Measurements from ENCODE around the gene TRAPPC14. TPM values are rescaled to one million over a fixed set of nuclear protein-coding genes. Genes with fewer than 3 reads are reported as not detected.

TRAPPC14 gene
- total and polyA plus RNA-seq, 9 of the 15 experiments (the other 6 are each of a cell fraction or from before 2014, with no cell fraction given), result 0.42 to 45.9 (median 18.2) TPM

GRCh38 chr7:100152404-100152803 lies 6.1 kb downstream of the TRAPPC14 start (continued):
- TF ChIP-seq ZBTB40 (IDR thresholded peaks at IDR 0.05) (peak; percentile 63; the same call in 1 of the 2 replicates), ZBTB40 (CRISPR knock-in tag; IDR thresholded peaks at IDR 0.05) (no peak), NRF1 (conservative IDR thresholded peaks at IDR 0.05 in 1 of 2, IDR thresholded peaks at IDR 0.05 in 1 of 2) (0 out of 4 replicates have a peak, but pooled peaks of 1 of the 2 experiments have one; percentile 17), ZNF217 (CRISPR knock-in tag; IDR thresholded peaks at IDR 0.05) (no peak), ELF2 (CRISPR knock-in tag; IDR thresholded peaks at IDR 0.05) (0 out of 2 replicates have a peak, but pooled peaks have one; percentile 5), MCM7 (IDR thresholded peaks at IDR 0.05) (no peak), ZNF316 (IDR thresholded peaks at IDR 0.05) (peak; percentile 93), NR2C1 (IDR thresholded peaks at IDR 0.05) (peak; percentile 65), NR2C1 (tag; IDR thresholded peaks at IDR 0.05) (no peak), TARDBP (IDR thresholded peaks at IDR 0.05) (no peak), ELF4 (CRISPR knock-in tag; IDR thresholded peaks at IDR 0.05) (peak; percentile 54; the same call in 1 of the 2 replicates), MTA1 (IDR thresholded peaks at IDR 0.05; ENCODE audit: borderline replicate concordance) (peak; percentile 68; the same call in 1 of the 2 replicates), JUND (IDR thresholded peaks at IDR 0.05; ENCODE audit: borderline replicate concordance, low read depth, low read length) (0 out of 2 replicates have a peak, but pooled peaks have one; percentile 24), JUND (tag; IDR thresholded peaks at IDR 0.05; ENCODE audit: borderline replicate concordance, low read depth, low read length) (peak; percentile 35; the same call in 1 of the 3 replicates), SMARCA5 (IDR thresholded peaks at IDR 0.05) (peak; percentile 39; the same call in 1 of the 2 replicates), RB1 (IDR thresholded peaks at IDR 0.05; ENCODE audit: low read depth) (no peak), DIDO1 (tag; IDR thresholded peaks at IDR 0.05; ENCODE audit: low read depth) (no peak), CAMTA2 (CRISPR knock-in tag; conservative IDR thresholded peaks at IDR 0.05) (no peak), KAT7 (CRISPR knock-in tag; IDR thresholded peaks at IDR 0.05; ENCODE audit: borderline replicate concordance) (no peak), GMEB1 (CRISPR knock-in tag; IDR thresholded peaks at IDR 0.05) (no peak), MTA3 (IDR thresholded peaks at IDR 0.05; ENCODE audit: borderline replicate concordance) (no peak)
